Memory B cell (primary cell): ENCODE measurements around the gene PYCARD.
"Not testable (repeated sequence)": the region's sequence is repeated elsewhere in the genome, so short reads cannot be mapped to it uniquely, and the experiment has no call there.

ENCODE experiments used
- ATAC-seq: fragments of 150-1000 bp; cut with Tn5 transposase; 2 replicates; pipeline ENCODE4 v1.10.0; 2021; ENCODE audit warnings: low read depth, mild to moderate bottlenecking, moderate library complexity
- DNase-seq, 2 donors: peaks; one replicate each; pipeline ENCODE4 v3.0.0; 2022; ENCODE audit warnings: low spot score in 2 of 2
- H3K27ac Mint-ChIP-seq: one replicate; pipeline ENCODE4 v1.8.0; 2022; ENCODE audit warnings: mild to moderate bottlenecking, moderate library complexity, mixed read lengths
- H3K27me3 Mint-ChIP-seq: one replicate; pipeline ENCODE4 v1.8.0; 2022; ENCODE audit warnings: mixed read lengths
- H3K36me3 Mint-ChIP-seq: one replicate; pipeline ENCODE4 v1.8.0; 2022; ENCODE audit warnings: mild to moderate bottlenecking, mixed read lengths
- H3K4me1 Mint-ChIP-seq: one replicate; pipeline ENCODE4 v1.8.0; 2022; ENCODE audit warnings: mixed read lengths
- H3K4me3 Mint-ChIP-seq: one replicate; pipeline ENCODE4 v1.8.0; 2022; ENCODE audit warnings: mild to moderate bottlenecking, moderate library complexity, mixed read lengths
- H3K9me3 Mint-ChIP-seq: one replicate; pipeline ENCODE4 v1.8.0; 2022; ENCODE audit warnings: mixed read lengths

PYCARD gene

GRCh38 chr16:31202414-31203375 lies at the start of gene PYCARD:
TSS of gene PYCARD (minus strand) at chr16:31202760. CDS start at chr16:31202690, 70 bp downstream.
- peak within 1 kb of the TSS; percentile 93 for H3K4me3 Mint-ChIP-seq
- no peaks in the 10 kb centered on the region for H3K27me3 Mint-ChIP-seq
- peak within 1 kb of the TSS; percentile 63 for H3K27ac Mint-ChIP-seq
- DNase-seq (no peak), ATAC-seq (peak; percentile 41)
- H3K36me3 Mint-ChIP-seq, result peaks cover 15% of the 10 kb centered on the region
- peaks cover 1% of the 10 kb centered on the region for H3K9me3 Mint-ChIP-seq
- H3K4me1 Mint-ChIP-seq, result peaks cover 44% of the 10 kb centered on the region

- no peaks in the 10 kb centered on the region for H3K36me3 Mint-ChIP-seq
- H3K27me3 Mint-ChIP-seq, result peaks cover 4% of the 10 kb centered on the region
- H3K9me3 Mint-ChIP-seq, result no peaks in the 10 kb centered on the region
- no peak overlapping the region for H3K4me3 Mint-ChIP-seq
- H3K4me1 Mint-ChIP-seq, result peaks cover 13% of the 10 kb centered on the region
- no peak overlapping the region for H3K27ac Mint-ChIP-seq
- DNase-seq (no peak), ATAC-seq (no peak)
These were observed 48.9 kb upstream of the PYCARD start for GRCh38 chr16:31251435-31251834.

GRCh38 chr16:31250782-31251384 lies 48.3 kb upstream of the PYCARD start:
- H3K27ac Mint-ChIP-seq, result no peak overlapping the region
- H3K4me3 Mint-ChIP-seq, result no peak overlapping the region
- H3K4me1 Mint-ChIP-seq, result peaks cover 13% of the 10 kb centered on the region
- no peaks in the 10 kb centered on the region for H3K36me3 Mint-ChIP-seq
- peaks cover 4% of the 10 kb centered on the region for H3K27me3 Mint-ChIP-seq
- ATAC-seq (no peak), DNase-seq (no peak)
- H3K9me3 Mint-ChIP-seq, result no peaks in the 10 kb centered on the region

GRCh38 chr16:31248344-31248743 lies 45.8 kb upstream of the PYCARD start:
- peaks cover 9% of the 10 kb centered on the region for H3K4me1 Mint-ChIP-seq

GRCh38 chr16:31246296-31246695 lies 43.7 kb upstream of the PYCARD start:
- H3K27me3 Mint-ChIP-seq, result no peaks in the 10 kb centered on the region
- no peak for ATAC-seq

More at GRCh38 chr16:31248344-31248743, 45.8 kb upstream of the PYCARD start:
- Mint-ChIP-seq H3K27me3 (peaks cover 4% of the 10 kb centered on the region), H3K27ac (no peak overlapping the region), H3K4me3 (no peak overlapping the region), H3K9me3 (no peaks in the 10 kb centered on the region), H3K36me3 (no peaks in the 10 kb centered on the region)
- DNase-seq (no peak), ATAC-seq (no peak)

GRCh38 chr16:31245598-31245997 lies 43.0 kb upstream of the PYCARD start:
- DNase-seq, ATAC-seq, H3K27ac Mint-ChIP-seq, H3K4me3 Mint-ChIP-seq, H3K9me3 Mint-ChIP-seq, H3K4me1 Mint-ChIP-seq, H3K36me3 Mint-ChIP-seq, H3K27me3 Mint-ChIP-seq: not testable (repeated sequence)

More at GRCh38 chr16:31246296-31246695, 43.7 kb upstream of the PYCARD start:
- no peak for DNase-seq
- Mint-ChIP-seq H3K4me3 (no peak overlapping the region), H3K27ac (no peak overlapping the region), H3K36me3 (no peaks in the 10 kb centered on the region), H3K9me3 (no peaks in the 10 kb centered on the region), H3K4me1 (peaks cover 7% of the 10 kb centered on the region)

GRCh38 chr16:31243734-31244670 lies 41.4 kb upstream of the PYCARD start:
- Mint-ChIP-seq H3K4me1 (peaks cover 7% of the 10 kb centered on the region), H3K4me3 (peak overlapping the region; percentile 15), H3K27me3 (no peaks in the 10 kb centered on the region), H3K27ac (no peak overlapping the region), H3K9me3 (no peaks in the 10 kb centered on the region), H3K36me3 (no peaks in the 10 kb centered on the region)
- ATAC-seq, result peak; percentile 98
- DNase-seq, result peak in 1 of 2 donors; percentile 50

GRCh38 chr16:31242206-31242605 lies 39.6 kb upstream of the PYCARD start:
- Mint-ChIP-seq H3K36me3 (no peaks in the 10 kb centered on the region), H3K9me3 (no peaks in the 10 kb centered on the region), H3K27me3 (no peaks in the 10 kb centered on the region), H3K4me3 (no peak overlapping the region), H3K4me1 (peaks cover 7% of the 10 kb centered on the region), H3K27ac (no peak overlapping the region)
- DNase-seq (no peak), ATAC-seq (no peak)

GRCh38 chr16:31238041-31238440 lies 35.5 kb upstream of the PYCARD start:
- DNase-seq (no peak), ATAC-seq (no peak)
- no peaks in the 10 kb centered on the region for H3K27me3 Mint-ChIP-seq
- no peaks in the 10 kb centered on the region for H3K36me3 Mint-ChIP-seq
- H3K4me3 Mint-ChIP-seq, result no peak overlapping the region
- no peak overlapping the region for H3K27ac Mint-ChIP-seq
- H3K9me3 Mint-ChIP-seq, result peaks cover 2% of the 10 kb centered on the region
- H3K4me1 Mint-ChIP-seq, result peaks cover 6% of the 10 kb centered on the region

GRCh38 chr16:31229501-31229900 lies 26.9 kb upstream of the PYCARD start:
- H3K27ac Mint-ChIP-seq, result no peak overlapping the region
- no peaks in the 10 kb centered on the region for H3K4me1 Mint-ChIP-seq
- H3K36me3 Mint-ChIP-seq, result no peaks in the 10 kb centered on the region
- no peak for ATAC-seq
- H3K9me3 Mint-ChIP-seq, result no peaks in the 10 kb centered on the region
- no peak overlapping the region for H3K4me3 Mint-ChIP-seq
- no peak for DNase-seq
- H3K27me3 Mint-ChIP-seq, result no peaks in the 10 kb centered on the region

- H3K27ac Mint-ChIP-seq, result no peak overlapping the region
- no peaks in the 10 kb centered on the region for H3K36me3 Mint-ChIP-seq
- no peak for DNase-seq
- H3K4me1 Mint-ChIP-seq, result no peaks in the 10 kb centered on the region
- H3K4me3 Mint-ChIP-seq, result no peak overlapping the region
- no peak for ATAC-seq
- no peaks in the 10 kb centered on the region for H3K9me3 Mint-ChIP-seq
- no peaks in the 10 kb centered on the region for H3K27me3 Mint-ChIP-seq
These were observed 25.6 kb upstream of the PYCARD start for GRCh38 chr16:31228206-31228605.

GRCh38 chr16:31225193-31225592 lies 22.6 kb upstream of the PYCARD start:
- H3K4me1 Mint-ChIP-seq, result peaks cover 9% of the 10 kb centered on the region
- DNase-seq, result no peak
- peaks cover 13% of the 10 kb centered on the region for H3K27me3 Mint-ChIP-seq
- H3K4me3 Mint-ChIP-seq, result no peak overlapping the region
- H3K9me3 Mint-ChIP-seq, result no peaks in the 10 kb centered on the region
- no peaks in the 10 kb centered on the region for H3K36me3 Mint-ChIP-seq
- no peak overlapping the region for H3K27ac Mint-ChIP-seq
- ATAC-seq, result no peak

GRCh38 chr16:31224092-31224955 lies 21.8 kb upstream of the PYCARD start:
- Mint-ChIP-seq H3K36me3 (no peaks in the 10 kb centered on the region), H3K4me1 (peaks cover 9% of the 10 kb centered on the region)
- no peak for DNase-seq

More at GRCh38 chr16:31224092-31224955, 21.8 kb upstream of the PYCARD start:
- Mint-ChIP-seq H3K9me3 (no peaks in the 10 kb centered on the region), H3K4me3 (no peak overlapping the region), H3K27ac (no peak overlapping the region), H3K27me3 (peaks cover 13% of the 10 kb centered on the region)
- no peak for ATAC-seq
